H9 (cell line): Measurements from ENCODE around the gene ACTC1. TPM values are rescaled to one million over a fixed set of nuclear protein-coding genes. Genes with fewer than 3 reads are reported as not detected.

Source experiments
- DNase-seq: peaks from one replicate; pipeline ENCODE4 v3.0.0-alpha.2; 2017
- H2AFZ ChIP-seq: one replicate; pipeline ENCODE4 v1.6.1; 2013; ENCODE audit warnings: mild to moderate bottlenecking, low read length, control low read depth, moderate library complexity
- H2AK5ac ChIP-seq: 2 replicates; pipeline ENCODE4 v1.6.1; 2013; ENCODE audit warnings: low read length, control low read depth, mixed read lengths; ENCODE audit not compliant: insufficient read length
- H2BK120ac ChIP-seq: one replicate; pipeline ENCODE4 v1.6.1; 2013; ENCODE audit warnings: low read depth, mild to moderate bottlenecking, low read length, control low read depth, inconsistent platforms; ENCODE audit not compliant: poor library complexity, severe bottlenecking
- H2BK12ac ChIP-seq: 2 replicates; pipeline ENCODE4 v1.6.1; 2013; ENCODE audit warnings: low read length, control low read depth, mixed read lengths, low read depth; ENCODE audit not compliant: insufficient read length
- H2BK15ac ChIP-seq: 2 replicates; pipeline ENCODE4 v1.6.1; 2013; ENCODE audit warnings: low read depth, low read length, control low read depth
- H2BK20ac ChIP-seq: one replicate; pipeline ENCODE4 v1.6.1; 2013; ENCODE audit warnings: low read depth, mild to moderate bottlenecking, low read length, control low read depth, inconsistent platforms; ENCODE audit not compliant: poor library complexity, severe bottlenecking
- H2BK5ac ChIP-seq: 2 replicates; pipeline ENCODE4 v1.6.1; 2013; ENCODE audit warnings: low read length, control low read depth, mixed read lengths; ENCODE audit not compliant: insufficient read length
- H3K14ac ChIP-seq: 2 replicates; pipeline ENCODE4 v1.6.1; 2013; ENCODE audit warnings: low read length, control low read depth; ENCODE audit not compliant: insufficient read depth
- H3K18ac ChIP-seq: 2 replicates; pipeline ENCODE4 v1.6.1; 2013; ENCODE audit warnings: low read depth, mild to moderate bottlenecking, mixed read lengths, low read length, control low read depth; ENCODE audit not compliant: insufficient read length
- H3K23ac ChIP-seq: 2 replicates; pipeline ENCODE4 v1.6.1; 2013; ENCODE audit warnings: low read length, control low read depth, mixed read lengths, low read depth; ENCODE audit not compliant: insufficient read length
- H3K23me2 ChIP-seq: 2 replicates; pipeline ENCODE4 v1.6.1; 2013; ENCODE audit warnings: low read depth, mild to moderate bottlenecking, mixed read lengths, low read length, control low read depth; ENCODE audit not compliant: insufficient read length, poor library complexity, severe bottlenecking
- H3K27ac ChIP-seq: 2 replicates; pipeline ENCODE4 v1.5.1; 2013; ENCODE audit warnings: low read length, control low read depth, mixed read lengths, low read depth; ENCODE audit not compliant: insufficient read length
- H3K27me3 ChIP-seq: 2 replicates; pipeline ENCODE4 v1.6.1; 2013; ENCODE audit warnings: low read length, control low read depth, inconsistent platforms; ENCODE audit not compliant: insufficient read depth
- H3K4ac ChIP-seq: 2 replicates; pipeline ENCODE4 v1.6.1; 2013; ENCODE audit warnings: low read depth, mild to moderate bottlenecking, control low read depth, inconsistent platforms, low read length, moderate library complexity
- H3K4me1 ChIP-seq: 2 replicates; pipeline ENCODE4 v1.6.1; 2013; ENCODE audit warnings: low read length, control low read depth, inconsistent platforms; ENCODE audit not compliant: insufficient read depth
- H3K4me2 ChIP-seq: 2 replicates; pipeline ENCODE4 v1.6.1; 2013; ENCODE audit warnings: low read length, control low read depth, mixed read lengths; ENCODE audit not compliant: insufficient read length, insufficient read depth
- H3K56ac ChIP-seq: 2 replicates; pipeline ENCODE4 v1.6.1; 2013; ENCODE audit warnings: low read depth, mild to moderate bottlenecking, mixed read lengths, low read length, control low read depth; ENCODE audit not compliant: insufficient read length
- H3K79me1 ChIP-seq: 2 replicates; pipeline ENCODE4 v1.6.1; 2013; ENCODE audit warnings: low read depth, mild to moderate bottlenecking, moderate library complexity, low read length, control low read depth, inconsistent platforms; ENCODE audit not compliant: insufficient read depth, poor library complexity, severe bottlenecking
- H3K79me2 ChIP-seq: 2 replicates; pipeline ENCODE4 v1.6.1; 2013; ENCODE audit warnings: low read length, control low read depth, inconsistent platforms; ENCODE audit not compliant: insufficient read depth
- H3K9ac ChIP-seq: 2 replicates; pipeline ENCODE4 v1.6.1; 2013; ENCODE audit warnings: low read length, control low read depth, mixed read lengths; ENCODE audit not compliant: insufficient read length; ENCODE audit errors: extremely low read depth
- H3K9me3 ChIP-seq: one replicate; pipeline ENCODE4 v1.6.1; 2013; ENCODE audit warnings: low read depth, low read length, inconsistent platforms; ENCODE audit not compliant: control insufficient read depth
- H3T11ph ChIP-seq: one replicate; pipeline ENCODE4 v1.6.1; 2013; ENCODE audit warnings: mild to moderate bottlenecking, low read length, control low read depth, inconsistent platforms
- H4K20me1 ChIP-seq: one replicate; pipeline ENCODE4 v1.6.1; 2013; ENCODE audit not compliant: control insufficient read depth, insufficient read length, insufficient read depth
- H4K5ac ChIP-seq: 2 replicates; pipeline ENCODE4 v1.6.1; 2013; ENCODE audit warnings: low read depth, mild to moderate bottlenecking, mixed read lengths, low read length, control low read depth; ENCODE audit not compliant: insufficient read length
- H4K8ac ChIP-seq: replicated peaks from 2 replicates; pipeline ENCODE4 v1.6.1; 2013; ENCODE audit warnings: low read length, control low read depth, mixed read lengths, low read depth; ENCODE audit not compliant: insufficient read length
- H4K91ac ChIP-seq: 2 replicates; pipeline ENCODE4 v1.6.1; 2013; ENCODE audit warnings: low read depth, mild to moderate bottlenecking, moderate library complexity, mixed read lengths, low read length, control low read depth; ENCODE audit not compliant: insufficient read length
- H3K27ac Mint-ChIP-seq, 3 experiments: 2 replicates in 2 of 3; 3 replicates in 1 of 3; pipeline ENCODE4 v1.8.0; 2020 to 2021; ENCODE audit warnings: mixed read lengths in 3 of 3, mild to moderate bottlenecking in 1 of 3, moderate library complexity in 1 of 3
- H3K27me3 Mint-ChIP-seq: 2 replicates; pipeline ENCODE4 v1.8.0; 2021; ENCODE audit warnings: low read depth, mild to moderate bottlenecking, moderate library complexity, mixed read lengths
- H3K36me3 Mint-ChIP-seq, 3 experiments: 2 replicates in 2 of 3; 3 replicates in 1 of 3; pipeline ENCODE4 v1.8.0; 2020 to 2021; ENCODE audit warnings: low read depth in 3 of 3, mixed read lengths in 3 of 3; ENCODE audit not compliant: insufficient read depth in 1 of 3
- H3K4me1 Mint-ChIP-seq, 2 experiments: 2 replicates each; pipeline ENCODE4 v1.8.0; 2020; ENCODE audit warnings: mixed read lengths in 2 of 2
- H3K4me3 Mint-ChIP-seq, 2 experiments: 2 replicates in 1 of 2; 3 replicates in 1 of 2; pipeline ENCODE4 v1.8.0; 2020 to 2021; ENCODE audit warnings: mild to moderate bottlenecking in 2 of 2, mixed read lengths in 2 of 2, moderate library complexity in 1 of 2
- H3K9me3 Mint-ChIP-seq, 2 experiments: 2 replicates in 1 of 2; 3 replicates in 1 of 2; pipeline ENCODE4 v1.8.0; 2020; ENCODE audit warnings: mild to moderate bottlenecking in 2 of 2, mixed read lengths in 2 of 2, moderate library complexity in 1 of 2
- WGBS: extraction: QIAGEN DNeasy Blood & Tissue Kit; methylation state at CpG from one replicate; pipeline ENCODE4 v1.1.7; 2013; ENCODE audit warnings: missing lambda C conversion rate, low lambda C conversion rate, mixed read lengths; ENCODE audit not compliant: insufficient read length; ENCODE audit errors: extremely low coverage; 5-methylcytosine and 5-hydroxymethylcytosine counted together
- long read RNA-seq: library from polyadenylated mRNA; unstranded; transcript quantifications from one replicate; pipeline ENCODE4 v2.0.0, GENCODE V29; 2020
- total RNA-seq: library from RNA; stranded (reverse); gene quantifications from 2 replicates; pipeline ENCODE4 v1.2.1, GENCODE V29; 2021
- TF ChIP-seq, protein P1 (sequence below): fragments of 200-600 bp; sonication (generic); conservative IDR thresholded peaks from 3 replicates; pipeline ENCODE4 v1.8.0; 2021; ENCODE audit warnings: antibody characterized with exemption, mild to moderate bottlenecking

Gene ACTC1
- 48.6 and 52.2 TPM in 2 replicates for total RNA-seq
- long read RNA-seq, transcript ACTC1-201 (7 exons, 3,694 nt): major isoform, 194 of 211 reads
- long read RNA-seq, partial matches to known transcripts: 13 of 211 reads
- long read RNA-seq, other reads (novel, unspliced or antisense): 4 of 211 reads

DNA sequence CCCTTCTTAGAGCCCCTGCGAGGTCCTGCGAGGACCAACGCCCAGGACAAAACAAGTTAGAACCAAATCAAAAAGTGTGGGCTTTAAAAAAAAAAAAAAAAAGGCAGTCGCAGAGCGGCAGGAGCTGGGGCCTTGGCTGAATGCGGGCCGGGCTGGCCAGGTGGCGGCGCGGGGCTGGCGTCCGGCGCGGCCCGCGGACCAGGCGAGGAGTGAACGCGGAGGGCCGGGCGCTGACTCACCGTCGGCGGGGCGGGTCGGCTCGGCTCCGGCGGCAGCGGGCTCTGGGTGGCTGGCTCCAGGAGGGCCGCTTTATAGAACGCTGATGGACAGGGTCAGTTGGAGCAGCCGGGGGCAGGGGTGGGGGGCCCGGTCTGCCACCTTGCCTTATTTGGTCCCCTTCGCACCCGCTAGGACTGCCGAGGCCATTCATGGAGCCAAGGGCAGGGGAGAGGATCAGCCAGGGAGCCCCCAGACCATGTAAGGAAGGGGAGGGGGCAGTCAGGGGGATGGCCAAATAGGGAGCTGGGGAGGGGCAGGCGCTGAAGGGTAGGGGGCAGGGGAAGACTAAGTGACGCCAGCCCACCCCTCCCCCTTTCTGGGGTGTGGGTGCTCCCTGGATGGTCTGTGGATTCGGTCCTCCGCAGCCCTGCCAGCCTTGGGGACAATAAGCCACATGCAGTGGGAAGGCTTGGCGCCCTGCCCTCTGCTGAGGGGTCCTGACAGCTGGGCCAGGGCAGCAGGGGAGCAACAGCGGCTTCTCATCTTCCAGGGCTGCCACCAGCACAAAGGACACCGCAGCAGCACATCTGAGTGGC lies at the start of gene ACTC1:
ACTC1 (minus strand) TSS at position 283 of the 815 bp plus-strand sequence. CDS start 741 bp downstream, outside the sequence.
- H3K27ac ChIP-seq: no peak within 1 kb of the TSS
- H3K14ac ChIP-seq: peak within 1 kb of the TSS; percentile 92
- H3K23ac ChIP-seq: no peak within 1 kb of the TSS
- no peak within 1 kb of the TSS for H4K91ac ChIP-seq
- H3K9me3 ChIP-seq: no peaks in the 10 kb centered on the region
- no peak within 1 kb of the TSS for H2AFZ ChIP-seq
- H3K4me1 Mint-ChIP-seq: peaks cover 14 to 26% of the 10 kb centered on the region in 2 experiments
- H3K27ac Mint-ChIP-seq: no peak within 1 kb of the TSS
- no CpG with 5 or more reads among the region's 44 CpGs for WGBS
- no peaks in the 10 kb centered on the region; the same call in 1 of the 2 replicates for H3K27me3 ChIP-seq
- H3K36me3 Mint-ChIP-seq: peaks cover 0 to 17% (median 9%) of the 10 kb centered on the region in 3 experiments; a peak in 4 of 7 replicates
- no peak within 1 kb of the TSS for H3K56ac ChIP-seq
- H2BK5ac ChIP-seq: no peak within 1 kb of the TSS
- no peak within 1 kb of the TSS for H2AK5ac ChIP-seq
- peaks cover 8% of the 10 kb centered on the region for H3K23me2 ChIP-seq
- H3K9ac ChIP-seq: peak within 1 kb of the TSS; percentile 34
- no peaks in the 10 kb centered on the region for H3K79me1 ChIP-seq
- H4K8ac ChIP-seq: no peak within 1 kb of the TSS
- no peak within 1 kb of the TSS for H2BK20ac ChIP-seq
- no peaks in the 10 kb centered on the region for H3K79me2 ChIP-seq
- peak within 1 kb of the TSS; percentile 66 to 72 for H3K4me3 Mint-ChIP-seq
- H3K27me3 Mint-ChIP-seq: peaks cover 38% of the 10 kb centered on the region
- H3K4ac ChIP-seq: no peak within 1 kb of the TSS; the same call in 1 of the 2 replicates
- H2BK120ac ChIP-seq: no peak within 1 kb of the TSS
- peak within 1 kb of the TSS; percentile 29 for H3K4me2 ChIP-seq
- H3K18ac ChIP-seq: peak within 1 kb of the TSS; percentile 73
- DNase-seq: peak; percentile 64
- no peaks in the 10 kb centered on the region for H3K9me3 Mint-ChIP-seq
- TF ChIP-seq, protein P1, sequence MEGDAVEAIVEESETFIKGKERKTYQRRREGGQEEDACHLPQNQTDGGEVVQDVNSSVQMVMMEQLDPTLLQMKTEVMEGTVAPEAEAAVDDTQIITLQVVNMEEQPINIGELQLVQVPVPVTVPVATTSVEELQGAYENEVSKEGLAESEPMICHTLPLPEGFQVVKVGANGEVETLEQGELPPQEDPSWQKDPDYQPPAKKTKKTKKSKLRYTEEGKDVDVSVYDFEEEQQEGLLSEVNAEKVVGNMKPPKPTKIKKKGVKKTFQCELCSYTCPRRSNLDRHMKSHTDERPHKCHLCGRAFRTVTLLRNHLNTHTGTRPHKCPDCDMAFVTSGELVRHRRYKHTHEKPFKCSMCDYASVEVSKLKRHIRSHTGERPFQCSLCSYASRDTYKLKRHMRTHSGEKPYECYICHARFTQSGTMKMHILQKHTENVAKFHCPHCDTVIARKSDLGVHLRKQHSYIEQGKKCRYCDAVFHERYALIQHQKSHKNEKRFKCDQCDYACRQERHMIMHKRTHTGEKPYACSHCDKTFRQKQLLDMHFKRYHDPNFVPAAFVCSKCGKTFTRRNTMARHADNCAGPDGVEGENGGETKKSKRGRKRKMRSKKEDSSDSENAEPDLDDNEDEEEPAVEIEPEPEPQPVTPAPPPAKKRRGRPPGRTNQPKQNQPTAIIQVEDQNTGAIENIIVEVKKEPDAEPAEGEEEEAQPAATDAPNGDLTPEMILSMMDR: no peak; the same call in 2 of the 3 replicates
- H4K5ac ChIP-seq: no peak within 1 kb of the TSS
- H3K4me1 ChIP-seq: no peaks in the 10 kb centered on the region
- no peak within 1 kb of the TSS for H2BK15ac ChIP-seq
- no peak within 1 kb of the TSS for H3T11ph ChIP-seq
- H2BK12ac ChIP-seq: peak within 1 kb of the TSS; percentile 12
- H4K20me1 ChIP-seq: no peaks in the 10 kb centered on the region
